PC-9 (cell line): ENCODE measurements around the gene SYT2.

Source experiments
- CTCF ChIP-seq: fragments of 200-600 bp; sonication (generic); conservative IDR thresholded peaks from 2 replicates; pipeline ENCODE4 v1.6.1; 2017; ENCODE audit warnings: mixed run types, antibody characterized with exemption, mild to moderate bottlenecking, moderate library complexity
- EZH2 ChIP-seq: fragments of 200-600 bp; sonication (generic); IDR thresholded peaks from 2 replicates; pipeline ENCODE4 v1.8.0; 2017; ENCODE audit warnings: antibody characterized with exemption, low read depth

GRCh38 chr1:202569393-202570322 is 140.6 kb downstream of the SYT2 start:
- TF ChIP-seq CTCF = no peak
- TF ChIP-seq EZH2 = no peak
